ENCODE data around the gene KRTAP12-1.

- TF ChIP-seq MAX (IDR thresholded peaks at IDR 0.05; ENCODE audit: low read depth, low read length): no peak
- no peak for TF ChIP-seq CTCF (IDR thresholded peaks at IDR 0.05; ENCODE audit: low read depth, low read length)
- no peak for TF ChIP-seq POLR2A (IDR thresholded peaks at IDR 0.05; ENCODE audit: extremely low read depth, insufficient read length)
Measured at GRCh38 chr21:44710756-44711326, 28.9 kb upstream of the KRTAP12-1 start.
